COLO829 (cell line): ENCODE data around the gene LCMT1.
"Not testable (repeated sequence)": the region's sequence is repeated elsewhere in the genome, so short reads cannot be mapped to it uniquely, and the experiment has no call there.

Experiments
- DNase-seq: peaks from one replicate; pipeline ENCODE4 v3.0.0; 2012; ENCODE audit warnings: low spot score

The LCMT1 gene

DNA sequence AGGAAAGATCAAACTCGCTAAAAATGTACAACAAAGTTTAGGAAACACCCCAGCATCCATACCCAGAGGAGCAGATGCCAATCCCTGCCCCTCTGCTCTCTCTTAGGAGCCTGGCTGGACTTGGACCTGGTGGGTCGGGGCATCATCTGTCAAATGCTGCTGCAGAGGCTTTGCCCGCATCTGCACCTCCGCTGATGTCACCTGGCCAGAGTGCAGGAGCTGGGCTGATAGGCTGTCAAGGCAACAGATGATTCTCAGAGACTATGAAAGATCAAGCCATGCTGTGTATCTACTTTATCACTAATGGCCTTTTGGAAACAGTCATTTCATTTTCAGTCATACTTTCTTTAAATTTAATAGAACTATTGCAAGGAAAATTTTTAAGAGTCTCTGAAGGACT is 15.9 kb upstream of the LCMT1 start:
- DNase-seq, result no peak

- peak; percentile 55 for DNase-seq
These were observed 14.1 kb upstream of the LCMT1 start for GRCh38 chr16:25097276-25097975.

- DNase-seq, result no peak
These were observed 11.0 kb upstream of the LCMT1 start for GRCh38 chr16:25100511-25100910.

GRCh38 chr16:25106567-25107465 is 4.7 kb upstream of the LCMT1 start:
- peak; percentile 76 for DNase-seq

DNA sequence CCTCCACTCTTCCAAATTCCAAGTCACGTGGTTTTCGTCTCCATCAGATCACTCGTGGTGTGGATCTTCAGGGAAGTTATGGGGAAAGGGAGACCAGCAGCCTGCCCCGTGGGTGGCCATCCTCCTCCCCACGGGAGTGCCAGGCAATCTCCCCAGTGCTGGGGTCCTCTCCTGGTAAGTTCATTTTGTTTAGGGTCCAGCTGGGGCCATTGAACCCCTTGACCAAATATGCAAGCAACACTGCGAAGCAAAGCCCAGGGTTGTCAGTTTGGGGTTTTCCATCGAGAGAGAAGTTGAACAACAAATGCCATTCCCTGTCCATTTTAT is 4.1 kb upstream of the LCMT1 start:
- DNase-seq, result no peak

DNA sequence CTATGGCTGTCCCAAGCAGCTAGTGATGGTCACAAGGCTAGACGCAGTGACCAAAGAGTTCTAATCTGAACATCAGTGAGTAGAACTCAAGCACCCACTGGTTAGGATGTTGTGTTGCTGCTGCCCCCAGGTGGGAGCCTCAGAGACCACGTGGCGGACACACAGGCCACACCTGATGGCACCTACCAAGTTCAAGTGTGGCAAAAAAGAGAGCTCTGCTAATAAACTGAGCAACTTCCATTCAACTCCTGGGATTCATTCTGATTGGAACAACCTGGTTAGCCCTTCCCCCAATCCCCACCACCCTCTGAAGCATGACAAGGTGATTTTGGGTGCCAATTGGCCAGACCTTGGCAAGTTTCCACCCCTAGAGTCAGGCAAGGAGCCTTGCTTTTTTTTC is 3.5 kb upstream of the LCMT1 start:
- no peak for DNase-seq

GRCh38 chr16:25109643-25110042 is 1.9 kb upstream of the LCMT1 start:
- DNase-seq, result peak; percentile 94

DNA sequence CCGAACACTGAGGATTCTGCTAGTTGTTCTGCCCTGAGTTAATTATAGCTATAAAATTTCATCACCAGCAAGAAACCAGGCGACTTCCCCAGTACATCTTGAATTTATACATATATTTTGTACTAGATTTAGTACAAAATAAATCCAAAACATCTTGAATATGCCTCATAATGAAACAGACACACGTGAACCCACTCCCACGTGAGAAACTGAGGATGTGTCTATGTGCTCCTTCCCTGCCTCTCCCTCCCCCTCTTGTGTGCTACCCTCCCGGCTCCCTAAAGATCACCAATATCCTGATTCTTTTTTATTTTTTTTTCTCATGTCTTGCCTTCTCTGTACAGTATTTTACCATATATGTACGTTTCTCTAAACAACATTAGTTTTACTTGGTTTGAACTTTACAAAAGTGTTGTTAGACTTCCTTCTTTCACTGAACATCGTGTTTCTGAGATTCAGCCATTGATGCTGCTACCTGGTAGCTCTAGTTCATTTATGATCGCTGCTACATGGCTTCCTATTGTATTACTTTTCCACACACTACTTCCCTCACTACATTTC is 1.1 kb upstream of the LCMT1 start:
- no peak for DNase-seq

- DNase-seq, result no peak
These were observed 2.6 kb downstream of the LCMT1 start for GRCh38 chr16:25114121-25114520.

GRCh38 chr16:25118851-25119578 is 7.5 kb downstream of the LCMT1 start:
- DNase-seq, result no peak

DNA sequence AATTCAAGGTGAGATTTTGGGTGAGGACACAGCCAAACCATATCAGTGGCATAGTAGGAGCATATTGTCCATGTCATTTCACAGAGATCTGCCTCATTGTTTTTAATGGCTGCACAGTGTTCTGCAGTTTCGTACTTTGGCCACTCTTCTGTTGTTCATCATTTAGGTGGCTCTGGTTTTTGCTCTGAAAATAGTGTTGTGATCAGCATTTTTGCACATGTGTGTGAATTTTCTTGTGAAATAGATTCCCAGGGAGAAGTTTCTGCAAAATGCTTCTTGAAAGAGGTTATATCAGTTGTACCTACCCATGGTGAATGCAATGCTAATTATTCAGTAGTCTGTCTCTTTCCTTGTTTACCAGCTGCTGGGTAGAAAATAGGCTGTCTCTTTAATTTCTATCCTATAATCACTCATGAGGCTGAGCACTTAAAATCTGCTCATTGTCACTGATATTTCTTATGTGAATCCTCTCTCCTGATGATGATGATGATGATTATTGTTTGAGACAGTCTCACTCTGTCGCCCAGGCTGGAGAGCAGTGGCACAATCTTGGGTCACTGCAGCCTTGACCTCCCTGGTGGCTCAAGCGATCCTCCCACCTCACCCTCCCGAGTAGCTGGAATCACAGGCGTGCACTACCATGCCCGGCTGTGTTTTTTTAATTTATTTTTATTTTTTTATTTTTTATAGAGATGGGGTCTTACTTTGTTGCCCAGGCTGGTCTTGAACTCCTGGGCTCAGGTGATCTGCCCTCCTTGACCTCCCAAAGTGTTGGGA is 10.5 kb downstream of the LCMT1 start:
- DNase-seq, result no peak

- no peak for DNase-seq
These were observed 13.0 kb downstream of the LCMT1 start for GRCh38 chr16:25124503-25124902.

- not testable (repeated sequence) for DNase-seq
These were observed 14.6 kb downstream of the LCMT1 start for GRCh38 chr16:25126086-25126666.

- DNase-seq, result peak; percentile 75
These were observed 15.3 kb downstream of the LCMT1 start for GRCh38 chr16:25126820-25127232.

- not testable (repeated sequence) for DNase-seq
These were observed 21.2 kb downstream of the LCMT1 start for GRCh38 chr16:25132751-25133150.

DNA sequence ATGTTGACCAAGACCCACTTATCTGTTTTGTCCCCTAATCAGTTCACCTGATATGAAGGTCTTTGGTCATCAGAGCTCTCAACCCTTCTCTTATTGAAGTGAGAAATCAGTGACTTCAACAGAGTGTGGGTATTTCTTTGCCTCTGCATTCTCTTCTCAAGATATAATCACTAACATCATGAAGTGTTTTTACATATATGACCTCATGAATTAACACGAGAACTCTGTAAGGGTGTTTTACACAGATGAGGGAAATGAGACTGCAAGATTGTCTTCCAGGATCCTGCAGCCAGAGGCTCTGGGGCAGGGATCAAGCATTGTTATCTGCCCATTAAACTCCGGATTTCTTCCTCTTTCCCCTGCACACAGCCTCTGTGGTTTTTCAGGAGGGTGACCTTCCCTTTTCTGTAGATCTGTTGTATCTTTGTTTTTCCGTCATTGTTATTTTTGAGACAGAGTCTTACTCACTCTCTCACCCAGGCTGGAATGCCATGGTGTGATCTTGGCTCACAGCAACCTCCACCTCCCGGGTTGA is 22.7 kb downstream of the LCMT1 start:
- no peak for DNase-seq

- DNase-seq, result no peak
These were observed 23.8 kb downstream of the LCMT1 start for GRCh38 chr16:25135254-25135878.

DNA sequence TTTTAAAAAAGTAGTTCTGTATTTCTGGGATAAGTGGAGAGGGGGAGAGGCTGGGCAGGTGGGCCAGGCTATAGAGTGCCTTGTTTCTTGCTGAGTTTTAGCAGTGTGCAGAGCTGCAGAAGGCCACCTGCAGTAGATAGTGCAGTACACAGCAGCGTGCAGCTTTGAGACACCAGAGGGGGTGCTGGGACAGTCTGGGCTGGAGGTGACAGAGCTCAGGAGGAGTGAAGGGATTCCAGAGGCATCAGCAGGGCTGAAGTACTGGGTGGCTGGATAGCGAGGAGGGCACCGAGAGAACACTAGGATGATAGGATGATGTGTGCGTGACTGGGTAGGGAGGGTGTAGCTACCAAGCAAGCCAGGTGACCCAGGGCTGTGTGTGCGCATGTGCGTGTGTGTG is 26.6 kb downstream of the LCMT1 start:
- no peak for DNase-seq

GRCh38 chr16:25140459-25140858 is 28.9 kb downstream of the LCMT1 start:
- DNase-seq, result no peak

- DNase-seq, result no peak
These were observed 30.1 kb downstream of the LCMT1 start for GRCh38 chr16:25141648-25142047.

- DNase-seq, result no peak
These were observed 32.4 kb downstream of the LCMT1 start for GRCh38 chr16:25143928-25144327.
